SH-SY5Y (cell line): Measurements from ENCODE around the gene LBHD1.
A peak's percentile ranks its signal among the peaks of the same experiment; 100 is the strongest.

Experiments
- GATA2 ChIP-seq: IDR thresholded peaks from 2 replicates; pipeline ENCODE4 v1.6.1; 2011; ENCODE audit warnings: mild to moderate bottlenecking, low read depth, low read length
- GATA3 ChIP-seq: IDR thresholded peaks from 2 replicates; pipeline ENCODE4 v1.6.1; 2011; ENCODE audit warnings: low read depth, mild to moderate bottlenecking, low read length, moderate library complexity

LBHD1 gene

GRCh38 chr11:62676698-62677097 is 4.6 kb upstream of the LBHD1 start:
- TF ChIP-seq GATA2 (no peak), GATA3 (no peak)

- TF ChIP-seq GATA3: no peak
- TF ChIP-seq GATA2: no peak
Observed at GRCh38 chr11:62673196-62673525, 1.1 kb upstream of the LBHD1 start.

- TF ChIP-seq GATA2 (no peak), GATA3 (no peak)
Observed at GRCh38 chr11:62671236-62671607, 845 bp downstream of the LBHD1 start.

- TF ChIP-seq GATA2: no peak
- no peak for TF ChIP-seq GATA3
Observed at GRCh38 chr11:62669420-62670161, 2.5 kb downstream of the LBHD1 start.

GRCh38 chr11:62667460-62667859 is 4.6 kb downstream of the LBHD1 start:
- TF ChIP-seq GATA3 (no peak), GATA2 (no peak)

GRCh38 chr11:62666259-62666926 is 5.7 kb downstream of the LBHD1 start:
- no peak for TF ChIP-seq GATA3

GRCh38 chr11:62665599-62666258 is 6.3 kb downstream of the LBHD1 start:
- TF ChIP-seq GATA3 (no peak), GATA2 (no peak)

- TF ChIP-seq GATA2 (no peak), GATA3 (no peak)
Observed at GRCh38 chr11:62665075-62665598, 6.9 kb downstream of the LBHD1 start, which contains the start of the genes C11orf98 and CSKMT. C11orf98 (minus strand) TSS chr11:62665210; CDS start chr11:62665169, 41 bp downstream. CSKMT (plus strand) TSS chr11:62665312; CDS start chr11:62665880, 568 bp downstream.

GRCh38 chr11:62664405-62665074 is 7.5 kb downstream of the LBHD1 start:
- TF ChIP-seq GATA3: no peak
- TF ChIP-seq GATA2: peak; percentile 30; the same call in 1 of the 2 replicates

- TF ChIP-seq GATA2 (no peak), GATA3 (no peak)
Observed at GRCh38 chr11:62656796-62657429, 15.2 kb downstream of the LBHD1 start.

GRCh38 chr11:62654297-62654696 is 17.8 kb downstream of the LBHD1 start:
- TF ChIP-seq GATA3 (no peak), GATA2 (no peak)

GRCh38 chr11:62652161-62653006 is 19.7 kb downstream of the LBHD1 start:
- TF ChIP-seq GATA2: no peak
- no peak for TF ChIP-seq GATA3

GRCh38 chr11:62649486-62649885 is 22.6 kb downstream of the LBHD1 start:
- TF ChIP-seq GATA3 (no peak), GATA2 (no peak)
